Measurements from ENCODE around the gene SMIM23.

SMIM23 gene

DNA sequence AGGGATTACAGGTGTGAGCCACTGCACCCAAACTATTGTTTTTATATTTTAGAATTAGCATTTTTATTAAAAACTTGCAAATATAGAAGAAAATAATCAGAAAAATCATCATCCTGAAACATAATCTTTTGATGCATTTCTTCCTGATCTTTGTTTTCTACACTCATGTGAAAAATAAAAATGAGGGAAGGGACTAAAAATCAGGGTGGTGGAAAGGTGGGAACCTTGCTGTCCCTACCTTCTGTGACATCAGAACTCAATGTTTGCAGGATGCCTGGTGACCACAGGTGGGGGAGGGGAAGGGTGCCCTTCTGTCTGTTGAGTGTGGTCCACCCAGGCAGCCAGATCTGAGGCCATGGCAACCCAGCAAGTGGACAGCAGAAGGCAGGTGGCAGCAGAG lies at the start of gene SMIM23:
TSS of gene SMIM23 (plus strand) at position 301 of the 400 bp plus-strand sequence. CDS start at position 356, 55 bp downstream.
- H3K36me3 Mint-ChIP-seq (ENCODE audit: insufficient read depth) = no peaks in the 10 kb centered on the region
- DNase-seq (ENCODE audit: low spot score in 2 of 2) (no peak), ATAC-seq (replicated peaks; ENCODE audit: extremely low read depth, poor library complexity, severe bottlenecking) (no peak)
- no peaks in the 10 kb centered on the region for H3K9me3 Mint-ChIP-seq
- H3K4me1 Mint-ChIP-seq = no peaks in the 10 kb centered on the region
- H3K27ac Mint-ChIP-seq (ENCODE audit: low read depth) = no peak within 1 kb of the TSS
- peaks cover 52% of the 10 kb centered on the region for H3K27me3 Mint-ChIP-seq
- no peak within 1 kb of the TSS for H3K4me3 Mint-ChIP-seq

GRCh38 chr5:171736976-171737891 lies 48.4 kb upstream of the SMIM23 start:
- Mint-ChIP-seq H3K4me1 (no peaks in the 10 kb centered on the region), H3K27me3 (peaks cover 8% of the 10 kb centered on the region), H3K36me3 (ENCODE audit: insufficient read depth) (no peaks in the 10 kb centered on the region), H3K4me3 (no peak overlapping the region), H3K9me3 (no peaks in the 10 kb centered on the region), H3K27ac (ENCODE audit: low read depth) (no peak overlapping the region)
- ATAC-seq (replicated peaks; ENCODE audit: extremely low read depth, poor library complexity, severe bottlenecking) (no peak), DNase-seq (ENCODE audit: low spot score in 2 of 2) (no peak)

DNA sequence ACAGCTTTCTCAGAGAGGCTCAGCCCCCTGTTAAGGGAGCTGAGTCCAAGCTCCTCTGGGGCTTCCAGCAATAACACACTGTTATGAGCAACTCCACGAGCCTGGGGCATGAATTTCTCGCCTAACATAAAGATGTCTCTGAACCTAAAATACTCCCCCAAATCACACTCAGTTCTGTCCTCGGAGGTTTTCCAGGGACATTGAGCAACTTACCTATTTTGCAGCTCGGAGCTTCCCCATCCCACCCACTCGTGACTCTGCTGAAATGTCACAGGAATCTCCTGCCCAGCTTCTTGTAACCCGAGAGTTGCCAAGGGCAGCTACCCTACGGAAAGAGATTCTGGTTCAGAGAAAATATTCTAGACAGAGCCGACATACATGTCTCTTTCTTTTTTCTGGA lies 47.1 kb upstream of the SMIM23 start:
- Mint-ChIP-seq H3K27me3 (peaks cover 15% of the 10 kb centered on the region), H3K4me3 (no peak overlapping the region), H3K4me1 (no peaks in the 10 kb centered on the region), H3K27ac (ENCODE audit: low read depth) (no peak overlapping the region), H3K36me3 (ENCODE audit: insufficient read depth) (no peaks in the 10 kb centered on the region), H3K9me3 (peaks cover 4% of the 10 kb centered on the region)
- DNase-seq (ENCODE audit: low spot score in 2 of 2) = no peak
- ATAC-seq (replicated peaks; ENCODE audit: extremely low read depth, poor library complexity, severe bottlenecking) = no peak

- peaks cover 15% of the 10 kb centered on the region for H3K27me3 Mint-ChIP-seq
- no peaks in the 10 kb centered on the region for H3K36me3 Mint-ChIP-seq (ENCODE audit: insufficient read depth)
- H3K4me3 Mint-ChIP-seq = no peak overlapping the region
- no peaks in the 10 kb centered on the region for H3K4me1 Mint-ChIP-seq
- no peak overlapping the region for H3K27ac Mint-ChIP-seq (ENCODE audit: low read depth)
- H3K9me3 Mint-ChIP-seq = peaks cover 4% of the 10 kb centered on the region
- DNase-seq (ENCODE audit: low spot score in 2 of 2) (no peak), ATAC-seq (replicated peaks; ENCODE audit: extremely low read depth, poor library complexity, severe bottlenecking) (no peak)
Measured at GRCh38 chr5:171739271-171739670, 46.3 kb upstream of the SMIM23 start.

- DNase-seq (ENCODE audit: low spot score in 2 of 2) = no peak
- Mint-ChIP-seq H3K27ac (ENCODE audit: low read depth) (no peak overlapping the region), H3K9me3 (peaks cover 4% of the 10 kb centered on the region), H3K36me3 (ENCODE audit: insufficient read depth) (no peaks in the 10 kb centered on the region), H3K4me3 (no peak overlapping the region), H3K27me3 (peaks cover 15% of the 10 kb centered on the region), H3K4me1 (no peaks in the 10 kb centered on the region)
- no peak for ATAC-seq (replicated peaks; ENCODE audit: extremely low read depth, poor library complexity, severe bottlenecking)
Measured at GRCh38 chr5:171743436-171744076, 42.1 kb upstream of the SMIM23 start.

- H3K4me3 Mint-ChIP-seq = no peak overlapping the region
- H3K9me3 Mint-ChIP-seq = peaks cover 4% of the 10 kb centered on the region
- DNase-seq (ENCODE audit: low spot score in 2 of 2) (no peak), ATAC-seq (replicated peaks; ENCODE audit: extremely low read depth, poor library complexity, severe bottlenecking) (no peak)
- no peak overlapping the region for H3K27ac Mint-ChIP-seq (ENCODE audit: low read depth)
- H3K36me3 Mint-ChIP-seq (ENCODE audit: insufficient read depth) = no peaks in the 10 kb centered on the region
- no peaks in the 10 kb centered on the region for H3K4me1 Mint-ChIP-seq
- peaks cover 18% of the 10 kb centered on the region for H3K27me3 Mint-ChIP-seq
Measured at GRCh38 chr5:171744264-171744663, 41.4 kb upstream of the SMIM23 start.

DNA sequence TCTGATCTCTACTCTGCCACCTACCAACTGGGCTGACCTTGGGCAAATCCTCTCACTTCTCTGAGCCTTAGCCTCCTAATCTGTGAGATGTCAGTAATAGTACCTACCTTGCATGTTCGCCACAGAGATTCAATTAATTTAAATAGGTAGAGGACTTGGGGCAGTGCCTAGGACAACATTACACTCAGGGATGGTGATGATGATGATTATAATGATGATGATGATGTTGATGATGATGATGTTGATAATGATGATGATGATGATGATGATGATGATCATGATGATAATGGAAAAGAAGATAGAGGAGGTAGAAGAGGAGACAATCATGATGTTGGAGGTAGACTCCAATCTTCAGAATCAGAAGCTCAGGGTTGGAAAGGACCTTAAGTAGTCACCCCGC lies 40.7 kb upstream of the SMIM23 start:
- Mint-ChIP-seq H3K27me3 (peaks cover 18% of the 10 kb centered on the region), H3K9me3 (peaks cover 4% of the 10 kb centered on the region), H3K4me1 (no peaks in the 10 kb centered on the region), H3K36me3 (ENCODE audit: insufficient read depth) (no peaks in the 10 kb centered on the region), H3K27ac (ENCODE audit: low read depth) (no peak overlapping the region), H3K4me3 (no peak overlapping the region)
- ATAC-seq (replicated peaks; ENCODE audit: extremely low read depth, poor library complexity, severe bottlenecking) = no peak
- DNase-seq (ENCODE audit: low spot score in 2 of 2) = no peak

- H3K4me3 Mint-ChIP-seq = no peak overlapping the region
Measured at GRCh38 chr5:171745602-171746001, 40.0 kb upstream of the SMIM23 start.

DNA sequence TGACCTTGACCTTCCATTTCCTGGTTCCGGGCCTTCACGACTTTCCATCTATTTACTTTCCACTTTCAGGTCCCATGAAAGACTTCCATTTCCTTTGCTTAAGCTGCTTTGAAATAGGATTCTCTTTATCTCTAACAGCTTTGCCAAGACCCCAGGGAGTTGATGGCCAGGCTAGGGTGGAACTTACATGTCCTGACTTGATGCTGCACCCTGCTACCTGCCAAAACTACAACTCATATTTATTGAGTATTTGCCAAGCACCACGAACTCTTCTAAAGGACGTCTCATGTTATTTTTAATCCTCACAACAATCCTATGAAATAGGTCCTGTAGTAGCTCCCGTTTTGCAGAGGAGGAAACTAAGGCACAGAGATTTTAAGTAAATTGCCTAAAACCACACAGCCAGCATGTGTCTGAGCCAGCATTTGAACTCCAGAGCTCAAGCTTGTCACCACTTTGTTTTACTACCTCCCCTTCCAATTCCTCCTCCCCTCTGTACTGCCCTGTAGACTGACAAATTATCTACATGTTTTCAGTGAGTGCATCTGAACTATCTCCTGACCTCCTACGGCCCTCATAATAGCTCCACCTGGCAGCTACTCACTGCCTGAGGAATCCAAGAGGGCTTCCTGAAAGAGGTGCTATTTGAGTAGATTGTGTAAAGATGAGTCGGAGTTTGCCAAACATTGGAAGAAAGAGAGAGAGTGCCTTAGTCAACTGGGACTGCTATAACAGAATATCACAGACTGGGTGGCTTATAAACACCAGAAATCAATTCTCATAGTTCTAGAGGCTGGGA lies 38.4 kb upstream of the SMIM23 start:
- no peak overlapping the region for H3K27ac Mint-ChIP-seq (ENCODE audit: low read depth)
- H3K4me1 Mint-ChIP-seq = no peaks in the 10 kb centered on the region
- H3K36me3 Mint-ChIP-seq (ENCODE audit: insufficient read depth) = no peaks in the 10 kb centered on the region
- no peak overlapping the region for H3K4me3 Mint-ChIP-seq
- H3K27me3 Mint-ChIP-seq = peaks cover 18% of the 10 kb centered on the region
- DNase-seq (ENCODE audit: low spot score in 2 of 2) (no peak), ATAC-seq (replicated peaks; ENCODE audit: extremely low read depth, poor library complexity, severe bottlenecking) (no peak)
- peaks cover 4% of the 10 kb centered on the region for H3K9me3 Mint-ChIP-seq

More at GRCh38 chr5:171745602-171746001, 40.0 kb upstream of the SMIM23 start:
- H3K27ac Mint-ChIP-seq (ENCODE audit: low read depth) = no peak overlapping the region
- no peaks in the 10 kb centered on the region for H3K4me1 Mint-ChIP-seq
- ATAC-seq (replicated peaks; ENCODE audit: extremely low read depth, poor library complexity, severe bottlenecking) (no peak), DNase-seq (ENCODE audit: low spot score in 2 of 2) (no peak)
- peaks cover 4% of the 10 kb centered on the region for H3K9me3 Mint-ChIP-seq
- no peaks in the 10 kb centered on the region for H3K36me3 Mint-ChIP-seq (ENCODE audit: insufficient read depth)
- peaks cover 18% of the 10 kb centered on the region for H3K27me3 Mint-ChIP-seq

DNA sequence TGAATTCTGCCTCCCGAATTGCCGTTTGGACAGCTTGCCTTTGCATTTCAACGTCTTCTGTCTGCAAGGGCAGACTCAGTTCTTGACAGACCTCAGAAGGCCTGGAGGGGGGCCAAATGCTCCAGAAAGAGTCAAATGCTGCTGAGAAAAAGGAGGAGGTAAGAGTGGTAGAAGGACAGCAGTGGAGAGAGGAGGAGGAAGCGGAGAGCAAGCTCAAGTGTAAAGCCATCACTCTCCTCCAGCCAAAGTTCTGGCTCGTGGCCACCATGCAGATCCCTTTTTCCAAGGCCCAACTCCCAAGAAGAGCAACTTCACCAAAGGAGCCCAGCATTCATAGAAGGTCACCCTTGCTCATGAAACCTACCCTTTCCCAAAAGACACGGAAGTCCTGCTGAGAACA lies 36.9 kb upstream of the SMIM23 start:
- ATAC-seq (replicated peaks; ENCODE audit: extremely low read depth, poor library complexity, severe bottlenecking) = no peak
- no peaks in the 10 kb centered on the region for H3K36me3 Mint-ChIP-seq (ENCODE audit: insufficient read depth)
- peaks cover 11% of the 10 kb centered on the region for H3K27me3 Mint-ChIP-seq
- H3K27ac Mint-ChIP-seq (ENCODE audit: low read depth) = no peak overlapping the region
- no peak for DNase-seq (ENCODE audit: low spot score in 2 of 2)
- H3K4me3 Mint-ChIP-seq = no peak overlapping the region
- H3K4me1 Mint-ChIP-seq = no peaks in the 10 kb centered on the region
- no peaks in the 10 kb centered on the region for H3K9me3 Mint-ChIP-seq

DNA sequence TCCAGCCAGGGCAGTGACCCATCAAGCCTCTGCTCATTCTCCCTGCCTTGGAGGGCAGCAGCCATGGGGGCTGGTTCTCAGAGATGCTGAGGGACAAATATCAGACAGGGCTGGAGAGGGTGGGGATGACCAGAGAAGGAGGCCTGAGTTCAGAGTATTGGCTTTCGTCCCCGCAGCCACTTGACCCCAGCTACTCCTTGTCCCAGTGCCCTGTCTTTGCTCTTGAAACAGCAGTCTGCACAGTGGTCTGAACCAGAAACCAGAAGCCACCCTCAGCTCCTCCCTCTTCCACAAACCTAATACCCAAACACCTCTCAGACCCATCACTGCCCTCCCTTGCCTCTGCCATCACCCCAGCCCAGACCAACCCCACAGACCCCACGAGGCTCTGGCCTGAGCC lies 36.3 kb upstream of the SMIM23 start:
- Mint-ChIP-seq H3K4me3 (no peak overlapping the region), H3K27ac (ENCODE audit: low read depth) (no peak overlapping the region), H3K9me3 (no peaks in the 10 kb centered on the region), H3K27me3 (peaks cover 11% of the 10 kb centered on the region), H3K4me1 (no peaks in the 10 kb centered on the region), H3K36me3 (ENCODE audit: insufficient read depth) (no peaks in the 10 kb centered on the region)
- DNase-seq (ENCODE audit: low spot score in 2 of 2) (no peak), ATAC-seq (replicated peaks; ENCODE audit: extremely low read depth, poor library complexity, severe bottlenecking) (no peak)

- Mint-ChIP-seq H3K27me3 (peaks cover 15% of the 10 kb centered on the region), H3K4me1 (no peaks in the 10 kb centered on the region), H3K9me3 (no peaks in the 10 kb centered on the region), H3K4me3 (no peak overlapping the region), H3K36me3 (ENCODE audit: insufficient read depth) (no peaks in the 10 kb centered on the region), H3K27ac (ENCODE audit: low read depth) (no peak overlapping the region)
- no peak for DNase-seq (ENCODE audit: low spot score in 2 of 2)
- ATAC-seq (replicated peaks; ENCODE audit: extremely low read depth, poor library complexity, severe bottlenecking) = no peak
Measured at GRCh38 chr5:171750311-171750788, 35.3 kb upstream of the SMIM23 start.

All from central memory CD8-positive, alpha-beta T cell (primary cell).